NCI-H526 (cell line): ENCODE measurements around the gene CPXM2.
A peak's percentile ranks its signal among the peaks of the same experiment; 100 is the strongest.

ENCODE experiments used
- DNase-seq, 2 experiments: peaks; one replicate each; lab custom pipeline; 2025; lab: John Stamatoyannopoulos, UW

Gene CPXM2

GRCh38 chr10:123904834-123905409 is 13.3 kb upstream of the CPXM2 start:
- peak in 1 of 2 experiments; percentile 45 for DNase-seq

- DNase-seq, result no peak
These were observed 12.0 kb upstream of the CPXM2 start for GRCh38 chr10:123903621-123904020.

GRCh38 chr10:123901621-123902020 is 10.0 kb upstream of the CPXM2 start:
- DNase-seq, result no peak

GRCh38 chr10:123897146-123897545 is 5.5 kb upstream of the CPXM2 start:
- DNase-seq, result no peak

- DNase-seq, result no peak
These were observed 4.8 kb upstream of the CPXM2 start for GRCh38 chr10:123896246-123896927.

GRCh38 chr10:123893651-123894050 is 2.0 kb upstream of the CPXM2 start:
- DNase-seq, result no peak

- no peak for DNase-seq
These were observed 857 bp downstream of the CPXM2 start for GRCh38 chr10:123890756-123891143.

GRCh38 chr10:123890226-123890625 is 1.4 kb downstream of the CPXM2 start:
- DNase-seq, result no peak

- no peak for DNase-seq
These were observed 1.8 kb downstream of the CPXM2 start for GRCh38 chr10:123889821-123890220.

- DNase-seq, result no peak
These were observed 2.9 kb downstream of the CPXM2 start for GRCh38 chr10:123888751-123889150.

- no peak for DNase-seq
These were observed 3.4 kb downstream of the CPXM2 start for GRCh38 chr10:123888256-123888655.

- no peak for DNase-seq
These were observed 5.3 kb downstream of the CPXM2 start for GRCh38 chr10:123886292-123886691.

GRCh38 chr10:123885406-123886170 is 6.0 kb downstream of the CPXM2 start:
- no peak for DNase-seq

GRCh38 chr10:123884907-123885381 is 6.7 kb downstream of the CPXM2 start:
- DNase-seq, result no peak

GRCh38 chr10:123884351-123884906 is 7.2 kb downstream of the CPXM2 start:
- DNase-seq, result no peak

GRCh38 chr10:123883673-123884320 is 7.8 kb downstream of the CPXM2 start:
- DNase-seq, result no peak

GRCh38 chr10:123882681-123883445 is 8.7 kb downstream of the CPXM2 start:
- no peak for DNase-seq

- no peak for DNase-seq
These were observed 9.4 kb downstream of the CPXM2 start for GRCh38 chr10:123882177-123882576.

- no peak for DNase-seq
These were observed 11.9 kb downstream of the CPXM2 start for GRCh38 chr10:123879606-123880257.

GRCh38 chr10:123878666-123879303 is 12.8 kb downstream of the CPXM2 start:
- DNase-seq, result no peak
